NCI-H2107 (cell line): Measurements from ENCODE around the gene AKT1S1.

Experiments used
- DNase-seq: peaks from one replicate; lab custom pipeline; 2025; lab: John Stamatoyannopoulos, UW

AKT1S1 gene

DNA sequence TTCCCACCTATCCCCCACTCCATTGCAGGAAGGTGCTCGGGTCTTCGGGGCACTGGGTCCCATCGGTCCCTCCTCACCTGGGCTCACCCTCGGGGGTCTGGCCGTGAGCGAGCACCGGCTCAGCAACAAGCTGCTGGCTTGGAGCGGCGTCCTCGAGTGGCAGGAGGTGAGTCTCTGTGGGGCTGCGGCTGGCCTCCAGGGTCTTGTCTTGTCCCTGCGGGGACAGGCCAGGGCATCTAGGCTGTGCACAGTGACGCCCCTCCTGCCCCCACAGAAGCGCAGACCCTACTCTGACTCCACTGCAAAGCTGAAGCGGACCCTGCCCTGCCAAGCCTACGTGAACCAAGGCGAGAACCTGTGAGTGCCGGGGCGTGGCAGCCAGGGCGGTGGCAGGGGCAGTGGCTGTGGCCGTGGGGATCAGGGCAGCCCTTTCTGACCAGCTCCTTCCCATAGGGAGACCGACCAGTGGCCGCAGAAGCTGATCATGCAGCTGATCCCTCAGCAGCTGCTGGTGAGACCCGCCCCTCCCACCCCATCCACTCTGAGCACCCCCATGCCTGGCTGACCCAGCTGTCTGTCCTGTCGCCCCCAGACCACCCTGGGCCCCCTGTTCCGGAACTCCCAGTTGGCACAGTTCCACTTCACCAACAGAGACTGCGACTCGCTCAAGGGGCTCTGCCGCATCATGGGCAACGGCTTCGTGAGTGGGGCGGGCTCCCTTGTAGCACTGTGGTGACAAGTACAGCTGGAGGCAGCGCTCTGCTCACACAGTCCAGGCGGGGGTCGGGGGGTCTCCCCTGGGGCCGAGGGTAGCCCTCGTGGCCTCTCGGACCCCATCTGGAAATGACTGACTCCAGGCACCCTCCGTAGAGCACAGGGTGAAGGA lies 22.5 kb downstream of the AKT1S1 start:
- DNase-seq, result no peak

GRCh38 chr19:49853852-49854377 lies 23.2 kb downstream of the AKT1S1 start:
- no peak for DNase-seq

- no peak for DNase-seq
Measured at GRCh38 chr19:49852631-49853126, 24.5 kb downstream of the AKT1S1 start.

GRCh38 chr19:49851456-49852259 lies 25.5 kb downstream of the AKT1S1 start:
- DNase-seq, result no peak

DNA sequence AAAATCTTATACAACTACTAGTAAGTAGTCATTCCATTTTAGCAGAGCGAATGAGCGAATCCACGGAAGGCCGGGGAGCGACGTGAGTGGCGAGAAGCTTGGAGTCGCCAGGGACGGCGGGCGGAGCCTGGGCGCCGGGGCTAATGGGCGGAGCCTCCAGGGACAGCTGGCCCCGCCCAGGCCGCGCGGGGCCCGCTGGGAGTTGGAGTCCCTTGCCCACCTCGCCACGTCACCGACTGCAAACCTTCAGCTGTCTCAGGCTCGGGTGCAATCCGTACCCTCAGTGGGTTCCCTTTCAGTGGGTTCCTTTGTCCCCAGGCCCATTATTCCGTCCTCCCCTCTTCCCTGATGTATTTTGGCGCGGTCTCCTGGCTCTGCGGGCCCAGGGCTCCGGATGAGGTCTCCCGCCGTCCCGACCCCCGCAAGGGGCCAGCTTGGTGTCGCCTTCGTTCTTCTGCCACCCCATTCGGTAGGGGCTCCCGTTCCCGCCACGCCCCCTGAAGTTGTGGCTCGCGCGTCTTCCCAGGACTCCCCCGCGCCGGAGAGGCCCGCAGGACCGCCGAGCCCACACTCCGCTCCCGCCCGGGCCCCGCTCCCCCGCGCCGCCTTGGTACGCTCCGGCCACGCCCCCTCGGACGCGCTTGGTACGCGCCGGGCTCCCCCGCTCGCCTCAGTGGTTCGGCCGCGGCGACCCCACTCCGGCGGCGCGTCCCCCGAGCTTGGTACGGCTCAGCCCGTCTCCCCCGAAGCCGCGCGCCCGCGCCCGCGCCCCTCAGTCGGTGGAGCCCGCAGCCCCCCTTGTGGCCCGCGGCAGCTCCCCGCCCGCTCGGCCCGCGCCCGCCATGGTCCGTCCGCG lies 26.4 kb downstream of the AKT1S1 start, which contains the start of gene PTOV1:
TSS of gene PTOV1 (plus strand) at position 673 of the 856 bp plus-strand sequence.
- peak; percentile 73 for DNase-seq

DNA sequence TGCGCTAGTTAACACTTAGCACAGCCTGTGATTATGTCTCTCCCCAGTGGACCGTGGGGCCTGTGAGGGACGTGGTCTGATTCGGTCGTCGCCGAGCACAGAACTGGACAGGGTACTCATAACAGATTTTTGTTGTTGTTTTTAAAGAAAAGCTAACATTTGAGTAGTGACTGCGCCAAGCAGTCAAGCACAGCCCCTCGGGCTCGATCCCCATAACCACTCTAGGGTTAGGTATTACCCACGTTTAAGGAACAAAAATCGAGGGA lies 27.0 kb downstream of the AKT1S1 start:
- no peak for DNase-seq

- no peak for DNase-seq
Measured at GRCh38 chr19:49849433-49850220, 27.5 kb downstream of the AKT1S1 start.

DNA sequence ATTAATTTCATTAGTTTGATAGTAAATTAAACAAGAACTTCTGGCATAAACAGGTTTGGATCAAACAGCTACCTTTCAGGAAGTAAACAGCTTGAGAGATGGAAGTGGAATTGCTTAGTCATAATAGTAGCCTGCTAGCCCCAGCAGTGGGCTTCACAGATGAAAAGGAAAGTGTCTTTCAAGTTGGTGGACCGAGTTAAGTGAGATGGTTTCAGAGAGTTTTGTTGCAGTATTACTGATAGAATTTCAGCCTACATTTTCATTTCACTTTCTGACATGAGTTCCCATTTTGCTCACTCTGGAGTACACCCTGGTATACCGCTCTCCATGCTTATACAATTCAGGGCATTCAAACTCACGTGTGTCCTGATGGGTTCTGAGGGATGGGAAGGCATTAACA lies 28.2 kb downstream of the AKT1S1 start:
- no peak for DNase-seq

DNA sequence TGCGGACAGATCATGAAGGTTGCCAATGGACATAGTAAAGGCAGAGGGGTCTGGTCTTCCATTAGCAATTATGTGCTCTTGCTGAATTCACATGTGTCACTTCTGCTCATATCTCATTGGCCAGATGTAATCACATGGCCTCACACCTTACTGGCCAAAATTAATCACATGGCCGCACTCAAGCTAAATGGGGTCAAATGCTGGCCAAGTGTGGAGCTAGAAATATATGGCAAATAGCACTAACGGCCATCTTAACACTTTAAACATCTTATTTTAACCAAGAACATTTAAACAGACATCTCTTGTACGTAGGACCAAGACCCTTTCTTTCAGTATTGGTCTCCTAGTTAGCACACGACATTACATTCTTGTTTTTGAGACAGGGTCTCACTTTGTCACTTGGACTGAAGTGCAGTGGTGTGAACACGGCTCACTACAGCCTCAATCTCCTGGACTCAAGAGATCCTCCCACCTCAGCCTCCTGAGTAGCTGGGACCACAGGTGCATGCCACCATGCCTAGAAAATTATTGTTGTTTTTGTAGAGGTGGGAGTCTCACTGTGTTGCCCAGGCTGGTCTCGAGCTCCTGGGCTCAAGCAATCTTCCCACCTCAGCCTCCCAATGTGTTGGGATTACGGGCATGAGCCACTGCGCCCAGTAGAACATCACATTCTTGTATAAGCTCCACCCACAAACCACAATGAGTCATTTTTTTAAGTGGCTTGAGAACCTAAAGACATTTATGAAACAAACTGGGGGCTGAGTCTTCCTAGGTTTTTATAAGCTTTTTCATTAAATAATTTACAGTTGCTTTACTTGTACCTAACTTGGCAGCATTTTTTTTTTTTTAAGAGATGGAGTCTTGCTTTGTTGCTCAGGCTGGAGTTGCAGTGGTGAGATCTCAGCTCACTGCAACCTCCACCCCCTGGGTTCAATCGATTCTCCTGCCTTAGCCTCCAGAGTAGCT lies 29.1 kb downstream of the AKT1S1 start:
- DNase-seq, result no peak

DNA sequence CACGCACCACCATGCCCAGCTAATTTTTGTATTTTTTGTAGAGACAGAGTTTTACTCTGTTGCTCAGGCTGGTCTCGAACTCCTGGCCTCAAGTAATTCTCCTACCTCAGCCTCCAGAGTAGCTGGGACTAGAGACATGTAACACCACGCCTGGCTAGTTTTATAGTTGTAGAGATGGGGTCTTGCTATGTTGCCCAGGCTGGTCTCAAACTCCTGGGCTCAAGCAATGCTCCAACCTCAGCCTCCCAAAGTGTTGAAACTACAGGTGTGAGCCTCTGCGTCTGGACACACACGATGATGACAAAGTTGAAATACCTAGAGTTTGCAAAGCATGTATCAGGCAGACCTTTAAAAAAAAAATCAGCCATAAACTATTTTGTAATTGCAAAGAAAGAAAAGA lies 30.7 kb downstream of the AKT1S1 start:
- no peak for DNase-seq

- no peak for DNase-seq
Measured at GRCh38 chr19:49845414-49845813, 31.7 kb downstream of the AKT1S1 start.

- no peak for DNase-seq
Measured at GRCh38 chr19:49844138-49845095, 32.7 kb downstream of the AKT1S1 start.

DNA sequence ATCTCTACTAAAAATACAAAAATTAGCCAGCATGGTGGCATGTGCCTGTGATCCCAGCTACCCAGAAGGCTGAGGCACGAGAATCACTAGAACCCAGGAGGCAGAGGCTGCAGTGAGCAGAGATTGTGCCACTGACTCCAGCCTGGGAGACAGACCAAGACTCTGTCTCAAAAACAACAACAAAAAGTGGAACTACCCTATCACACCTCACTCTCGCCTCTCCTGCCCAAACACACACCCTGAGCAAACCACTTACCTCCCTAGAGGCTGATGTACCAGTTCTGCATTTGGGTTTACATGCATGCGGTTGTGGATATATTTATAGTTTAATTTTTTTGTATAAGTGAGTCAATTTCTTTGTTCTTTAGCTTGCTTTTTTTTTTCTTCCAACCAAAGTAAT lies 33.9 kb downstream of the AKT1S1 start:
- DNase-seq, result no peak

DNA sequence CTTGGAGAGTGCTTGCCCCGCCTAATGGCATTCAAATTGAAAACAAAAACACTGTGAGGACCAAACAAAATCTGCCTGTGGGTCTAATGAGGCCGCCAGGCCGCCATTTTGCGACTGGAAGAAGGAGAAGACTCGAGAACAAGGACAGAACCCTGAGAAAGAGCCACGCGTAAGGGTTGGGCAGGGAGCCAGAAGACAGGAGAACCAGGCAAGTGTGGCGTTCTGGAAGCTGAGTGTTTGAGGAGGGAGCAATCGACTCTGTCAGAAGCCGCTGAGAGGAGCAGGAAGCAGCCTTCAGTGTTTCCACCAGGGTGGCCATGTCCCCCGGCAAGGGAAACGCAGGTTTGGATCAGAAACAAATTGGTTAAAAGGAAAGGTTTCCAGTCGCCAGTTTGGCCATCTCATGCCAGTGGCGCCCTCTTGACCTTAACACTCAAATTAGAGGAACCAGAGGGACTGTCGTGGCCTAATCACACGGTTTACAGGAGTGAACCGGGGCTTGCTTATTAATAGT lies 36.4 kb downstream of the AKT1S1 start:
- DNase-seq, result no peak

GRCh38 chr19:49840321-49840720 lies 36.8 kb downstream of the AKT1S1 start:
- DNase-seq, result no peak

GRCh38 chr19:49839713-49840112 lies 37.4 kb downstream of the AKT1S1 start:
- no peak for DNase-seq

DNA sequence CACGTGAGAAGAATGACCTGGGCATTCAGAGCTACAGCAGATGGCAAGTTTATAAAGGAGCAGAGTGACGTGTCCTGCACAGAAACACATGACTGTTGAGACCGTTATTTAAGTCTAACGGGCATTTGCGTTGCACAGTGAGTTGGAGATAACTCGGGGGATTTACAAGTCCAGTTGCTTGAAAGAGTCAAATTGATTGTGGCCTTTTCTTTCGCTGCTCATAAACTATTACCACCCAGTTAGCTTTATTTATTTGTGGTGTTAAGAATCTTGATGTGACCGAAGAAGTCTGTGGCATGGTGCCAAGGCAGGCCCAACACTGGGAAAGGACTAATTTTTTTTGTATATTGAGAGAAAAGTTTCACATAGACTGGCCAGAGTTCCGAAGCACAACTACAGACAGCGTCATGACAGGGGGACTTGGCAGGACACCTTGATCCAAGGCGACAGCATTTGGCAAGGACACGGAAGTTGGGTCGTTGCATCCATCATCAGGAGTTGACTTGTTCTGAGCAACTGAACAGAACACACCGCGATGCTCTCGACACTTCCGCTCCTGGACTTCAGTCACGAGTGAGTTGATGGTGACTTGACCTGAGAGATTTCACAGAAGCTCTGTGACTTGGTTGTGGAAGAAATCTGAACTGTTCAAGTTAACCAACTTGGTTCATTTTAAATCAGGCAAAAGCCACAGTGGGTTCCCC lies 38.1 kb downstream of the AKT1S1 start:
- DNase-seq, result no peak

- no peak for DNase-seq
Measured at GRCh38 chr19:49837425-49837824, 39.7 kb downstream of the AKT1S1 start.
